ENCODE results near the gene MICOS13.

The MICOS13 gene

GRCh38 chr19:5684694-5685430 lies 4.5 kb upstream of the MICOS13 start:
- Histone ChIP-seq H3K4me1 (ENCODE audit: control insufficient read depth, insufficient read depth, low read length, poor library complexity, severe bottlenecking) (no peaks in the 10 kb centered on the region), H3K9me3 (ENCODE audit: control insufficient read depth, low read length) (no peaks in the 10 kb centered on the region), H3K36me3 (ENCODE audit: control insufficient read depth, insufficient read depth, low read length) (no peaks in the 10 kb centered on the region), H3K4me3 (ENCODE audit: extremely low read depth, insufficient read depth, low read length, poor library complexity, severe bottlenecking) (no peak overlapping the region), H3K27ac (ENCODE audit: low read depth, low read length, severe bottlenecking) (no peak overlapping the region)
- 89 to 95% methylated on average over 16 to 20 of the region's 22 CpGs for WGBS, 2 experiments (ENCODE audit: insufficient coverage in 2 of 2)

- Histone ChIP-seq H3K36me3 (ENCODE audit: control insufficient read depth, insufficient read depth, low read length) (no peaks in the 10 kb centered on the region), H3K9me3 (ENCODE audit: control insufficient read depth, low read length) (no peaks in the 10 kb centered on the region)
- WGBS, 2 experiments (ENCODE audit: insufficient coverage in 2 of 2): 89 to 96% methylated on average over 8 to 9 of the region's 10 CpGs
These were observed 3.0 kb upstream of the MICOS13 start for GRCh38 chr19:5683177-5683886.

GRCh38 chr19:5682107-5682482 lies 1.8 kb upstream of the MICOS13 start:
- Histone ChIP-seq H3K4me3 (ENCODE audit: extremely low read depth, insufficient read depth, low read length, poor library complexity, severe bottlenecking) (no peak overlapping the region), H3K9me3 (ENCODE audit: control insufficient read depth, low read length) (no peaks in the 10 kb centered on the region), H3K27ac (ENCODE audit: low read depth, low read length, severe bottlenecking) (no peak overlapping the region), H3K4me1 (ENCODE audit: control insufficient read depth, insufficient read depth, low read length, poor library complexity, severe bottlenecking) (no peaks in the 10 kb centered on the region), H3K36me3 (ENCODE audit: control insufficient read depth, insufficient read depth, low read length) (peaks cover 3% of the 10 kb centered on the region)
- 93 to 97% methylated on average over 3 of the region's 3 CpGs for WGBS, 2 experiments (ENCODE audit: insufficient coverage in 2 of 2)

More at GRCh38 chr19:5683177-5683886, 3.0 kb upstream of the MICOS13 start:
- Histone ChIP-seq H3K27ac (ENCODE audit: low read depth, low read length, severe bottlenecking) (no peak overlapping the region), H3K4me1 (ENCODE audit: control insufficient read depth, insufficient read depth, low read length, poor library complexity, severe bottlenecking) (no peaks in the 10 kb centered on the region), H3K4me3 (ENCODE audit: extremely low read depth, insufficient read depth, low read length, poor library complexity, severe bottlenecking) (no peak overlapping the region)

- 81 to 87% methylated on average over 14 to 17 of the region's 17 CpGs for WGBS, 2 experiments (ENCODE audit: insufficient coverage in 2 of 2)
- Histone ChIP-seq H3K4me3 (ENCODE audit: extremely low read depth, insufficient read depth, low read length, poor library complexity, severe bottlenecking) (peak overlapping the region; percentile 69), H3K36me3 (ENCODE audit: control insufficient read depth, insufficient read depth, low read length) (peaks cover 8% of the 10 kb centered on the region), H3K27ac (ENCODE audit: low read depth, low read length, severe bottlenecking) (no peak overlapping the region), H3K4me1 (ENCODE audit: control insufficient read depth, insufficient read depth, low read length, poor library complexity, severe bottlenecking) (no peaks in the 10 kb centered on the region), H3K9me3 (ENCODE audit: control insufficient read depth, low read length) (no peaks in the 10 kb centered on the region)
These were observed 1.2 kb upstream of the MICOS13 start for GRCh38 chr19:5681391-5682106.

GRCh38 chr19:5680084-5680436 lies 256 bp downstream of the MICOS13 start:
- Histone ChIP-seq H3K4me3 (ENCODE audit: extremely low read depth, insufficient read depth, low read length, poor library complexity, severe bottlenecking) (peak overlapping the region; percentile 69), H3K9me3 (ENCODE audit: control insufficient read depth, low read length) (no peaks in the 10 kb centered on the region), H3K36me3 (ENCODE audit: control insufficient read depth, insufficient read depth, low read length) (peaks cover 8% of the 10 kb centered on the region), H3K4me1 (ENCODE audit: control insufficient read depth, insufficient read depth, low read length, poor library complexity, severe bottlenecking) (no peaks in the 10 kb centered on the region), H3K27ac (ENCODE audit: low read depth, low read length, severe bottlenecking) (peak overlapping the region; percentile 41)
- WGBS, 2 experiments (ENCODE audit: insufficient coverage in 2 of 2): 1 to 3% methylated on average over 13 to 14 of the region's 23 CpGs

GRCh38 chr19:5679289-5680083 lies 830 bp downstream of the MICOS13 start:
- H3K4me3 ChIP-seq (ENCODE audit: extremely low read depth, insufficient read depth, low read length, poor library complexity, severe bottlenecking): peak overlapping the region; percentile 69
- WGBS, 2 experiments (ENCODE audit: insufficient coverage in 2 of 2): 61 to 72% methylated on average over 19 to 22 of the region's 26 CpGs
- no peaks in the 10 kb centered on the region for H3K4me1 ChIP-seq (ENCODE audit: control insufficient read depth, insufficient read depth, low read length, poor library complexity, severe bottlenecking)
- peak overlapping the region; percentile 41 for H3K27ac ChIP-seq (ENCODE audit: low read depth, low read length, severe bottlenecking)
- peaks cover 8% of the 10 kb centered on the region for H3K36me3 ChIP-seq (ENCODE audit: control insufficient read depth, insufficient read depth, low read length)
- no peaks in the 10 kb centered on the region for H3K9me3 ChIP-seq (ENCODE audit: control insufficient read depth, low read length)

- Histone ChIP-seq H3K4me3 (ENCODE audit: extremely low read depth, insufficient read depth, low read length, poor library complexity, severe bottlenecking) (no peak overlapping the region), H3K36me3 (ENCODE audit: control insufficient read depth, insufficient read depth, low read length) (peaks cover 12% of the 10 kb centered on the region)
- 90 to 97% methylated on average over 14 to 17 of the region's 22 CpGs for WGBS, 2 experiments (ENCODE audit: insufficient coverage in 2 of 2)
These were observed 2.1 kb downstream of the MICOS13 start for GRCh38 chr19:5678071-5678718.

GRCh38 chr19:5677580-5677979 lies 2.7 kb downstream of the MICOS13 start:
- H3K4me3 ChIP-seq (ENCODE audit: extremely low read depth, insufficient read depth, low read length, poor library complexity, severe bottlenecking): no peak overlapping the region
- WGBS, 2 experiments (ENCODE audit: insufficient coverage in 2 of 2): 92% methylated on average over 4 to 9 of the region's 9 CpGs
- H3K27ac ChIP-seq (ENCODE audit: low read depth, low read length, severe bottlenecking): no peak overlapping the region
- H3K9me3 ChIP-seq (ENCODE audit: control insufficient read depth, low read length): no peaks in the 10 kb centered on the region
- peaks cover 12% of the 10 kb centered on the region for H3K36me3 ChIP-seq (ENCODE audit: control insufficient read depth, insufficient read depth, low read length)
- H3K4me1 ChIP-seq (ENCODE audit: control insufficient read depth, insufficient read depth, low read length, poor library complexity, severe bottlenecking): no peaks in the 10 kb centered on the region

More at GRCh38 chr19:5678071-5678718, 2.1 kb downstream of the MICOS13 start:
- H3K4me1 ChIP-seq (ENCODE audit: control insufficient read depth, insufficient read depth, low read length, poor library complexity, severe bottlenecking): no peaks in the 10 kb centered on the region
- H3K27ac ChIP-seq (ENCODE audit: low read depth, low read length, severe bottlenecking): no peak overlapping the region
- H3K9me3 ChIP-seq (ENCODE audit: control insufficient read depth, low read length): no peaks in the 10 kb centered on the region

GRCh38 chr19:5677136-5677535 lies 3.2 kb downstream of the MICOS13 start:
- Histone ChIP-seq H3K27ac (ENCODE audit: low read depth, low read length, severe bottlenecking) (no peak overlapping the region), H3K9me3 (ENCODE audit: control insufficient read depth, low read length) (no peaks in the 10 kb centered on the region), H3K36me3 (ENCODE audit: control insufficient read depth, insufficient read depth, low read length) (peaks cover 12% of the 10 kb centered on the region), H3K4me1 (ENCODE audit: control insufficient read depth, insufficient read depth, low read length, poor library complexity, severe bottlenecking) (no peaks in the 10 kb centered on the region), H3K4me3 (ENCODE audit: extremely low read depth, insufficient read depth, low read length, poor library complexity, severe bottlenecking) (no peak overlapping the region)
- 89 to 94% methylated on average over 9 of the region's 10 CpGs for WGBS, 2 experiments (ENCODE audit: insufficient coverage in 2 of 2)

GRCh38 chr19:5676772-5677105 lies 3.6 kb downstream of the MICOS13 start:
- Histone ChIP-seq H3K4me3 (ENCODE audit: extremely low read depth, insufficient read depth, low read length, poor library complexity, severe bottlenecking) (no peak overlapping the region), H3K36me3 (ENCODE audit: control insufficient read depth, insufficient read depth, low read length) (peaks cover 16% of the 10 kb centered on the region), H3K9me3 (ENCODE audit: control insufficient read depth, low read length) (no peaks in the 10 kb centered on the region), H3K27ac (ENCODE audit: low read depth, low read length, severe bottlenecking) (no peak overlapping the region), H3K4me1 (ENCODE audit: control insufficient read depth, insufficient read depth, low read length, poor library complexity, severe bottlenecking) (no peaks in the 10 kb centered on the region)
- WGBS, 2 experiments (ENCODE audit: insufficient coverage in 2 of 2): 90 to 96% methylated on average over 8 to 12 of the region's 13 CpGs
